GM20431 (cell line): ENCODE results near the gene ALKBH2.
"Not testable (repeated sequence)": the region's sequence is repeated elsewhere in the genome, so short reads cannot be mapped to it uniquely, and the experiment has no call there.

Experiments used
- in situ Hi-C: fragments of 300-500 bp; cut with MseI, MboI; formaldehyde crosslinking; loops from one replicate; pipeline ENCODE4 v1.15.0; 2020; ENCODE audit warnings: low sequenced_read_pairs; ENCODE audit not compliant: unreplicated experiment

Gene ALKBH2

GRCh38 chr12:109085590-109085989 is 7.7 kb downstream of the ALKBH2 start:
- in situ Hi-C loops, result no loop called here

- in situ Hi-C loops, result no loop called here
Observed at GRCh38 chr12:109084425-109084824, 8.8 kb downstream of the ALKBH2 start.

- in situ Hi-C loops, result no loop called here
Observed at GRCh38 chr12:109082751-109083150, 10.5 kb downstream of the ALKBH2 start.

GRCh38 chr12:109074866-109075265 is 18.4 kb downstream of the ALKBH2 start:
- in situ Hi-C loops, result no loop called here

GRCh38 chr12:109069307-109070271 is 23.7 kb downstream of the ALKBH2 start:
- in situ Hi-C loops, result no loop called here

- in situ Hi-C loops, result no loop called here
Observed at GRCh38 chr12:109065853-109066193, 27.4 kb downstream of the ALKBH2 start.

GRCh38 chr12:109065154-109065852 is 28.0 kb downstream of the ALKBH2 start:
- in situ Hi-C loops, result no loop called here

- in situ Hi-C loops, result no loop called here
Observed at GRCh38 chr12:109064143-109064542, 29.1 kb downstream of the ALKBH2 start.

GRCh38 chr12:109058773-109059172 is 34.5 kb downstream of the ALKBH2 start:
- in situ Hi-C loops, result no loop called here

GRCh38 chr12:109057376-109057775 is 35.9 kb downstream of the ALKBH2 start:
- in situ Hi-C loops, result no loop called here

- in situ Hi-C loops, result no loop called here
Observed at GRCh38 chr12:109056891-109057290, 36.4 kb downstream of the ALKBH2 start.

- in situ Hi-C loops, result no loop called here
Observed at GRCh38 chr12:109054520-109054919, 38.8 kb downstream of the ALKBH2 start.

GRCh38 chr12:109054124-109054513 is 39.2 kb downstream of the ALKBH2 start:
- in situ Hi-C loops, result not testable (repeated sequence)

GRCh38 chr12:109053382-109054123 is 39.7 kb downstream of the ALKBH2 start:
- in situ Hi-C loops, result no loop called here

GRCh38 chr12:109052414-109053323 is 40.6 kb downstream of the ALKBH2 start, which contains the start of gene USP30:
USP30 (plus strand) TSS chr12:109052576; CDS start chr12:109052679, 103 bp downstream.
- in situ Hi-C loops, result no loop called here

- in situ Hi-C loops, result no loop called here
Observed at GRCh38 chr12:109052097-109052413, 41.2 kb downstream of the ALKBH2 start.

GRCh38 chr12:109049794-109050193 is 43.5 kb downstream of the ALKBH2 start:
- in situ Hi-C loops, result not testable (repeated sequence)

GRCh38 chr12:109048706-109049105 is 44.6 kb downstream of the ALKBH2 start:
- in situ Hi-C loops, result not testable (repeated sequence)

GRCh38 chr12:109047081-109047805 is 46.0 kb downstream of the ALKBH2 start:
- in situ Hi-C loops, result no loop called here
